Measurements from ENCODE around the gene ADGRE2. TPM values are rescaled to one million over a fixed set of nuclear protein-coding genes. Genes with fewer than 3 reads are reported as not detected.
A peak's percentile ranks its signal among the peaks of the same experiment; 100 is the strongest.

Gene ADGRE2
- total and polyA plus RNA-seq, 2 experiments from 2014 or later: 0.04 to 0.09 TPM

GRCh38 chr19:14718522-14719116, 59.7 kb downstream of the ADGRE2 start:
- Histone ChIP-seq H3K27ac (no peak overlapping the region), H3K4me1 (ENCODE audit: low read depth) (no peaks in the 10 kb centered on the region), H3K4me3 (no peak overlapping the region), H3K27me3 (no peaks in the 10 kb centered on the region), H3K36me3 (peaks cover 38% of the 10 kb centered on the region), H3K9me3 (ENCODE audit: low read depth) (peaks cover 13% of the 10 kb centered on the region)
- peak in 1 of 2 donors; percentile 3 for DNase-seq (ENCODE audit: low read depth in 1 of 2, low spot score in 1 of 2)
- TF ChIP-seq CTCF (IDR thresholded peaks at IDR 0.05; ENCODE audit: low read depth, low read length): no peak

DNA sequence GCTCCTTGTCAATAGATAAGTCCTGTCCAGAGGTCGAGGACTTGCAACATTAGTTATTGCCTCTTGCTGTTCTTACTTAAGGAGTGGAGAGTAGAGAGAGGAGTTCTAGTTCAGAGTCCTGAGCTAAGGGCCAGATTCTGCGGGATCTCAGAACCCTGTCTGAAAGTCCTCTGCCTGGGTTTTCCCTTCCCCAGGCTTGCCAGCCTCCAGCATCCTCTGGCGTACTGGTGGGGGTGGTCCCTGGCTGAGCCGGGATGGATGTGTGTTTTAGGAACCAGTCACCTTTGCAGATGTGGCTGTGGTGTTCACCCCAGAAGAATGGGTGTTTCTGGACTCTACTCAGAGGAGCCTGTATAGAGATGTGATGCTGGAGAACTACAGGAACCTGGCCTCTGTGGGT, 62.5 kb downstream of the ADGRE2 start:
- Histone ChIP-seq H3K36me3 (peaks cover 35% of the 10 kb centered on the region), H3K4me3 (no peak overlapping the region), H3K27me3 (no peaks in the 10 kb centered on the region), H3K27ac (no peak overlapping the region), H3K4me1 (ENCODE audit: low read depth) (no peaks in the 10 kb centered on the region), H3K9me3 (ENCODE audit: low read depth) (peaks cover 10% of the 10 kb centered on the region)
- TF ChIP-seq CTCF (IDR thresholded peaks at IDR 0.05; ENCODE audit: low read depth, low read length): no peak
- DNase-seq (ENCODE audit: low read depth in 1 of 2, low spot score in 1 of 2): no peak

DNA sequence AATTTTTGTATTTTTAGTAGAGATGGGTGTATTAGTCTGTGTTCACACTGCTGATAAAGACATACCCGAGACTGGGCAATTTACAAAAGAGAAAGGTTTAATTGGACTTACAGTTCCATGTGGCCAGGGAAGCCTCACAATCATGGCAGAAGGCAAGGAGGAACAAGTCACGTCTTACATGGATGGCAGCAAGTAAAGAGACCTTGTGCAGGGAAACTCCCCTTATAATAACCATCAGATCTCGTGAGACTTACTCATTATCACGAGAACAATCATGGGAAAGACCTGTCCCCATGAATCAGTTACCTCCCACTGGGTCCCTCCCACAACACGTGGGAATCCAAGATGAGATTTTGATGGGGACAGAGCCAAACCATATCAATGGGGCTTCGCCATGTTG, 73.9 kb downstream of the ADGRE2 start:
- no peak overlapping the region for H3K4me3 ChIP-seq
- H3K27ac ChIP-seq: no peak overlapping the region
- no peaks in the 10 kb centered on the region for H3K27me3 ChIP-seq
- no peaks in the 10 kb centered on the region for H3K9me3 ChIP-seq (ENCODE audit: low read depth)
- TF ChIP-seq CTCF (IDR thresholded peaks at IDR 0.05; ENCODE audit: low read depth, low read length): no peak
- H3K36me3 ChIP-seq: peaks cover 9% of the 10 kb centered on the region
- H3K4me1 ChIP-seq (ENCODE audit: low read depth): no peaks in the 10 kb centered on the region
- no peak for DNase-seq (ENCODE audit: low read depth in 1 of 2, low spot score in 1 of 2)

GRCh38 chr19:14703833-14704232, 74.5 kb downstream of the ADGRE2 start:
- Histone ChIP-seq H3K36me3 (peaks cover 10% of the 10 kb centered on the region), H3K4me1 (ENCODE audit: low read depth) (no peaks in the 10 kb centered on the region), H3K27me3 (no peaks in the 10 kb centered on the region), H3K27ac (no peak overlapping the region), H3K9me3 (ENCODE audit: low read depth) (no peaks in the 10 kb centered on the region), H3K4me3 (no peak overlapping the region)
- DNase-seq (ENCODE audit: low read depth in 1 of 2, low spot score in 1 of 2): no peak
- no peak for TF ChIP-seq CTCF (IDR thresholded peaks at IDR 0.05; ENCODE audit: low read depth, low read length)

- Histone ChIP-seq H3K36me3 (peaks cover 24% of the 10 kb centered on the region), H3K27ac (no peak overlapping the region), H3K9me3 (ENCODE audit: low read depth) (no peaks in the 10 kb centered on the region), H3K27me3 (no peaks in the 10 kb centered on the region), H3K4me3 (no peak overlapping the region), H3K4me1 (ENCODE audit: low read depth) (no peaks in the 10 kb centered on the region)
- DNase-seq (ENCODE audit: low read depth in 1 of 2, low spot score in 1 of 2): no peak
- TF ChIP-seq CTCF (IDR thresholded peaks at IDR 0.05; ENCODE audit: low read depth, low read length): no peak
These were observed 77.5 kb downstream of the ADGRE2 start for GRCh38 chr19:14700711-14701375.
